Heart left ventricle (tissue), 16 donors: Measurements from ENCODE around the gene EP400. TPM values are rescaled to one million over a fixed set of nuclear protein-coding genes. Genes with fewer than 3 reads are reported as not detected.
A peak's percentile ranks its signal among the peaks of the same experiment; 100 is the strongest.

Experiments
- ATAC-seq, 4 donors: fragments of 200-7000 bp; cut with Tn5 transposase; one replicate each; pipeline ENCODE4 v1.9.1; 2020 to 2022; ENCODE audit warnings: moderate library complexity in 4 of 4, mild to moderate bottlenecking in 3 of 4, moderate number of reproducible peaks in 1 of 4
- DNase-seq, 5 donors: peaks; one replicate each; pipeline ENCODE4 v3.0.0-alpha.2; 2020
- H3K27ac ChIP-seq, 12 donors: fragments of 200-600 bp; sonication (generic) in 4 of 12; one replicate each; pipeline versions ENCODE4 v1.5.0 to v1.8.0; 2016 to 2022; ENCODE audit warnings: mild to moderate bottlenecking in 2 of 12
- H3K27me3 ChIP-seq, 9 donors: fragments of 200-600 bp; sonication (generic) in 2 of 9; one replicate each; pipeline versions ENCODE4 v1.5.1 to v1.8.0; 2016 to 2022; ENCODE audit warnings: mild to moderate bottlenecking in 3 of 9
- H3K36me3 ChIP-seq, 9 donors: fragments of 200-600 bp; sonication (generic) in 2 of 9; one replicate each; pipeline versions ENCODE4 v1.5.0 to v1.8.0; 2018 to 2022; ENCODE audit warnings: mild to moderate bottlenecking in 2 of 9
- H3K4me1 ChIP-seq, 12 donors: fragments of 200-600 bp; sonication (generic) in 4 of 12; one replicate each; pipeline versions ENCODE4 v1.5.0 to v1.8.0; 2016 to 2022; ENCODE audit warnings: mild to moderate bottlenecking in 3 of 12
- H3K4me3 ChIP-seq, 12 donors: fragments of 200-600 bp; sonication (generic) in 4 of 12; one replicate each; pipeline versions ENCODE4 v1.5.0 to v1.8.0; 2017 to 2022; ENCODE audit warnings: mild to moderate bottlenecking in 9 of 12, moderate library complexity in 4 of 12
- H3K9me3 ChIP-seq, 12 donors: fragments of 200-600 bp; sonication (generic) in 4 of 12; one replicate each; pipeline versions ENCODE4 v1.5.0 to v1.8.0; 2016 to 2022; ENCODE audit warnings: mild to moderate bottlenecking in 1 of 12
- CTCF ChIP-seq, 12 donors: fragments of 200-600 bp; sonication (generic) in 4 of 12; IDR thresholded peaks; one replicate each; pipeline versions ENCODE4 v1.5.0 to v1.8.0; 2018 to 2022; ENCODE audit warnings: antibody characterized with exemption in 12 of 12, mild to moderate bottlenecking in 5 of 12
- POLR2A ChIP-seq, 2 donors: fragments of 450-650 bp; IDR thresholded peaks; one replicate each; pipeline ENCODE4 v1.6.1; 2017; ENCODE audit warnings: antibody characterized with exemption in 2 of 2, mild to moderate bottlenecking in 2 of 2, moderate library complexity in 2 of 2
- WGBS, 4 donors: extraction: QIAGEN DNeasy Blood & Tissue Kit in 2 of 4; methylation state at CpG; one replicate each; pipeline versions ENCODE4 v1.1.5 to v1.1.7; 2013 to 2018; 5-methylcytosine and 5-hydroxymethylcytosine counted together
- intact Hi-C, 10 donors: fragments of 100-400 bp; cut with DNase I; formaldehyde crosslinking; loops; one replicate each; pipeline versions ENCODE4 v1.11.1 to v1.14.2; 2022
- polyA plus RNA-seq, 2 donors: library from polyadenylated mRNA; stranded (reverse); fragments of 200-250 nt; gene quantifications; one replicate each; pipeline ENCODE4 v1.2.3, GENCODE V29; 2013
- total RNA-seq, 9 donors: library from RNA; depleted of rRNA in 2 of 9; stranded (reverse); fragments of >200 nt in 2 of 9; fragmentation: NEBNext Ultra II Directional in 3 of 9; extraction: Animal tissue kit (Norgen Biotek cat#: 25700) in 3 of 9; gene quantifications; one replicate each; pipeline versions ENCODE4 v1.1.0 to v1.2.4, GENCODE V29; 2016 to 2023
- donor health status: ischemic (EF 13 %, LVEDD 7.1; RV severe dilation, severe dysfunction).
- donor health status: healthy with polysubstance abuse.
- donor health status: DM: no; HTN: yes; CAD: no.
- donor health status: DM: no; HTN: no; CAD: no.
- donor health status: ischemic (EF 25% LVEDD 6.9; RV normal size, moderate dysfunction).
- donor health status: ischemic (EF 25% LVEDD 5.7; RV mildly dilated, moderate dysfunction).
- donor health status: healthy.
- donor health status: DM: yes; HTN: yes; CAD: no.
- donor health status: ischemic (EF 35%, LVEDD 5.7; RV mildly dilated, moderate dysfunction).
- donor health status: nonischemic (EF 11% LVEDD 7.7; RV severe dilation, severe dysfunction).
- donor health status: DM: yes; HTN: yes; CAD: no.
- donor health status: PGD.
- donor health status: ischemic (EF 29% LVEDD 5.4; RV normal size, mild dysfunction).
- donor health status: nonischemic (EF 23%, LVEDD 6.1; RV moderate dilation, normal function).

The EP400 gene
- total and polyA plus RNA-seq, 11 donors = 9.8 to 27.8 (median 13.5) TPM

GRCh38 chr12:131904346-131904745 is 45.4 kb upstream of the EP400 start:
- no peak overlapping the region for H3K4me3 ChIP-seq
- no peaks in the 10 kb centered on the region for H3K27me3 ChIP-seq
- DNase-seq (no peak), ATAC-seq (no peak)
- H3K27ac ChIP-seq = no peak overlapping the region
- H3K36me3 ChIP-seq = peaks cover 0 to 32% (median 23%) of the 10 kb centered on the region in 9 donors
- H3K9me3 ChIP-seq = no peaks in the 10 kb centered on the region
- H3K4me1 ChIP-seq = peaks cover 23 to 72% (median 47%) of the 10 kb centered on the region in 12 donors
- WGBS, 4 donors = 88 to 97% (median 94%) methylated on average over 4 to 5 of the region's 5 CpGs
- intact Hi-C loops = loop anchor here in 1 of 10 donors (2.0 kb wide), 1 partner anchor 18 kb away; no protein-coding TSS in a partner anchor
- no peak for TF ChIP-seq CTCF (IDR thresholded peaks at IDR 0.05)
- no peak for TF ChIP-seq POLR2A (IDR thresholded peaks at IDR 0.05)

GRCh38 chr12:131905081-131905629 is 44.6 kb upstream of the EP400 start:
- no peak for DNase-seq
- TF ChIP-seq CTCF (IDR thresholded peaks at IDR 0.05) = no peak
- no peak for TF ChIP-seq POLR2A (IDR thresholded peaks at IDR 0.05)
- no peaks in the 10 kb centered on the region for H3K9me3 ChIP-seq
- WGBS, 4 donors = 83 to 89% (median 87%) methylated on average over 7 to 13 of the region's 13 CpGs
- peaks cover 0 to 36% (median 28%) of the 10 kb centered on the region in 9 donors for H3K36me3 ChIP-seq
- H3K4me3 ChIP-seq = no peak overlapping the region
- intact Hi-C loops = loop anchor here in 1 of 10 donors (2.0 kb wide), 1 partner anchor 18 kb away; no protein-coding TSS in a partner anchor
- peaks cover 23 to 65% (median 45%) of the 10 kb centered on the region in 12 donors for H3K4me1 ChIP-seq
- H3K27me3 ChIP-seq = no peaks in the 10 kb centered on the region
- H3K27ac ChIP-seq = no peak overlapping the region
- ATAC-seq = no peak

GRCh38 chr12:131905630-131906091 is 44.1 kb upstream of the EP400 start:
- ATAC-seq (no peak), DNase-seq (no peak)
- Histone ChIP-seq H3K27me3 (no peaks in the 10 kb centered on the region), H3K4me3 (no peak overlapping the region), H3K36me3 (peaks cover 0 to 41% (median 33%) of the 10 kb centered on the region in 9 donors), H3K27ac (no peak overlapping the region), H3K9me3 (no peaks in the 10 kb centered on the region), H3K4me1 (peaks cover 23 to 60% (median 40%) of the 10 kb centered on the region in 12 donors)
- TF ChIP-seq CTCF (IDR thresholded peaks at IDR 0.05) (no peak), POLR2A (IDR thresholded peaks at IDR 0.05) (no peak)
- intact Hi-C loops = loop anchor here in 1 of 10 donors (2.0 kb wide), 1 partner anchor 17 kb away; no protein-coding TSS in a partner anchor
- WGBS, 4 donors = 87 to 90% (median 89%) methylated on average over 14 to 15 of the region's 15 CpGs

- DNase-seq (peak in 1 of 5 donors; percentile 22), ATAC-seq (no peak)
- H3K4me1 ChIP-seq = peaks cover 13 to 56% (median 31%) of the 10 kb centered on the region in 12 donors
- H3K9me3 ChIP-seq = no peaks in the 10 kb centered on the region
- H3K36me3 ChIP-seq = peaks cover 0 to 60% (median 50%) of the 10 kb centered on the region in 9 donors
- intact Hi-C loops = no loop called here
- H3K27me3 ChIP-seq = no peaks in the 10 kb centered on the region
- no peak overlapping the region for H3K27ac ChIP-seq
- TF ChIP-seq POLR2A (IDR thresholded peaks at IDR 0.05) (no peak), CTCF (IDR thresholded peaks at IDR 0.05) (no peak)
- 89 to 96% (median 93%) methylated on average over 19 to 31 of the region's 31 CpGs for WGBS, 4 donors
- no peak overlapping the region for H3K4me3 ChIP-seq
Measured at GRCh38 chr12:131907379-131908091, 42.2 kb upstream of the EP400 start.
